HEK293 (cell line): ENCODE results near the gene PIEZO1.

ENCODE experiments used
- EGR2 ChIP-seq: fragments of 450-650 bp; formaldehyde crosslinking; IDR thresholded peaks from 2 replicates; pipeline ENCODE4 v1.5.1; 2016; ENCODE audit warnings: low read depth, missing biosample characterization, missing genetic modification characterization
- GLIS1 ChIP-seq: fragments of 450-650 bp; formaldehyde crosslinking; IDR thresholded peaks from 2 replicates; pipeline ENCODE4 v1.5.1; 2016; ENCODE audit warnings: missing biosample characterization, missing genetic modification characterization
- HOXC10 ChIP-seq: sonication (generic); formaldehyde crosslinking; IDR thresholded peaks from 2 replicates; pipeline ENCODE4 v1.8.1; 2023; ENCODE audit warnings: mild to moderate bottlenecking, missing genetic modification reagents
- KLF7 ChIP-seq: fragments of 450-650 bp; formaldehyde crosslinking; IDR thresholded peaks from 2 replicates; pipeline ENCODE4 v1.5.1; 2016; ENCODE audit warnings: missing biosample characterization, missing genetic modification characterization, borderline replicate concordance
- PRDM1 ChIP-seq: fragments of 450-650 bp; formaldehyde crosslinking; IDR thresholded peaks from 2 replicates; pipeline ENCODE4; 2016; ENCODE audit warnings: missing biosample characterization, missing genetic modification characterization
- SCRT1 ChIP-seq: fragments of 450-650 bp; formaldehyde crosslinking; IDR thresholded peaks from 2 replicates; pipeline ENCODE4 v1.5.1; 2016; ENCODE audit warnings: missing biosample characterization, missing genetic modification characterization, borderline replicate concordance
- SCRT2 ChIP-seq: fragments of 450-650 bp; formaldehyde crosslinking; IDR thresholded peaks from 2 replicates; pipeline ENCODE4 v1.5.1; 2016; ENCODE audit warnings: missing biosample characterization, missing genetic modification characterization
- SP3 ChIP-seq: fragments of 450-650 bp; formaldehyde crosslinking; IDR thresholded peaks from 2 replicates; pipeline ENCODE4 v1.5.1; 2016; ENCODE audit warnings: missing biosample characterization, missing genetic modification characterization
- YY1 ChIP-seq: fragments of 450-650 bp; formaldehyde crosslinking; IDR thresholded peaks from 2 replicates; pipeline ENCODE4 v1.5.1; 2018; ENCODE audit warnings: missing biosample characterization, missing genetic modification characterization
- ZNF112 ChIP-seq: fragments of 450-650 bp; formaldehyde crosslinking; IDR thresholded peaks from 2 replicates; pipeline ENCODE4 v1.5.0; 2017; ENCODE audit warnings: missing biosample characterization, missing genetic modification characterization
- ZNF140 ChIP-seq: fragments of 450-650 bp; formaldehyde crosslinking; IDR thresholded peaks from 2 replicates; pipeline ENCODE4 v1.5.1; 2016; ENCODE audit warnings: missing biosample characterization, missing genetic modification characterization
- ZNF16 ChIP-seq: fragments of 450-650 bp; formaldehyde crosslinking; IDR thresholded peaks from 2 replicates; pipeline ENCODE4 v1.5.1; 2016; ENCODE audit warnings: low read depth, missing biosample characterization, missing genetic modification characterization
- ZNF174 ChIP-seq: fragments of 450-650 bp; formaldehyde crosslinking; IDR thresholded peaks from 2 replicates; pipeline ENCODE4 v1.5.0; 2017; ENCODE audit warnings: missing biosample characterization, mild to moderate bottlenecking, missing genetic modification characterization
- ZNF175 ChIP-seq: fragments of 450-650 bp; formaldehyde crosslinking; IDR thresholded peaks from 2 replicates; pipeline ENCODE4 v1.5.1; 2016; ENCODE audit warnings: missing biosample characterization, missing genetic modification characterization
- ZNF184 ChIP-seq: fragments of 450-650 bp; IDR thresholded peaks from 2 replicates; pipeline ENCODE4 v1.5.1; 2018; ENCODE audit warnings: missing biosample characterization, mild to moderate bottlenecking, missing genetic modification characterization
- ZNF239 ChIP-seq: fragments of 450-650 bp; formaldehyde crosslinking; IDR thresholded peaks from 2 replicates; pipeline ENCODE4 v1.5.1; 2016; ENCODE audit warnings: missing biosample characterization, missing genetic modification characterization
- ZNF24 ChIP-seq: fragments of 450-650 bp; formaldehyde crosslinking; IDR thresholded peaks from 2 replicates; pipeline ENCODE4 v1.5.1; 2016; ENCODE audit warnings: missing biosample characterization, missing genetic modification characterization
- ZNF341 ChIP-seq: fragments of 450-650 bp; formaldehyde crosslinking; IDR thresholded peaks from 2 replicates; pipeline ENCODE4; 2016; ENCODE audit warnings: low read depth, missing biosample characterization, missing genetic modification characterization
- ZNF362 ChIP-seq: fragments of 450-650 bp; formaldehyde crosslinking; IDR thresholded peaks from 2 replicates; pipeline ENCODE4 v1.5.1; 2016; ENCODE audit warnings: missing biosample characterization, missing genetic modification characterization
- ZNF366 ChIP-seq: fragments of 450-650 bp; formaldehyde crosslinking; conservative IDR thresholded peaks from 2 replicates; pipeline ENCODE4 v1.5.1; 2016; ENCODE audit warnings: missing biosample characterization, missing genetic modification characterization
- ZNF510 ChIP-seq: fragments of 450-650 bp; formaldehyde crosslinking; IDR thresholded peaks from 2 replicates; pipeline ENCODE4 v1.5.1; 2018; ENCODE audit warnings: mild to moderate bottlenecking, missing genetic modification characterization, missing biosample characterization; ENCODE audit not compliant: insufficient replicate concordance
- ZNF513 ChIP-seq: fragments of 450-650 bp; IDR thresholded peaks from 2 replicates; pipeline ENCODE4 v1.5.1; 2018; ENCODE audit warnings: missing biosample characterization, missing genetic modification characterization
- ZNF521 ChIP-seq: fragments of 450-650 bp; formaldehyde crosslinking; IDR thresholded peaks from 2 replicates; pipeline ENCODE4 v1.5.1; 2017; ENCODE audit warnings: missing biosample characterization, mild to moderate bottlenecking, missing genetic modification characterization
- ZNF548 ChIP-seq: fragments of 450-650 bp; formaldehyde crosslinking; IDR thresholded peaks from 2 replicates; pipeline ENCODE4 v1.5.1; 2016; ENCODE audit warnings: missing biosample characterization, missing genetic modification characterization
- ZNF560 ChIP-seq: fragments of 450-650 bp; formaldehyde crosslinking; IDR thresholded peaks from 2 replicates; pipeline ENCODE4 v1.5.1; 2017; ENCODE audit warnings: missing biosample characterization, missing genetic modification characterization, borderline replicate concordance
- ZNF610 ChIP-seq: fragments of 450-650 bp; formaldehyde crosslinking; IDR thresholded peaks from 2 replicates; pipeline ENCODE4 v1.5.1; 2016; ENCODE audit warnings: missing biosample characterization, missing genetic modification characterization, borderline replicate concordance
- ZNF624 ChIP-seq: fragments of 450-650 bp; formaldehyde crosslinking; IDR thresholded peaks from 2 replicates; pipeline ENCODE4 v1.5.1; 2017; ENCODE audit warnings: missing biosample characterization, missing genetic modification characterization
- ZNF670 ChIP-seq: fragments of 450-650 bp; formaldehyde crosslinking; IDR thresholded peaks from 2 replicates; pipeline ENCODE4 v1.5.1; 2016; ENCODE audit warnings: missing biosample characterization, missing genetic modification characterization, low read depth
- ZNF747 ChIP-seq: fragments of 450-650 bp; formaldehyde crosslinking; IDR thresholded peaks from 2 replicates; pipeline ENCODE4 v1.5.1; 2016; ENCODE audit warnings: missing biosample characterization, missing genetic modification characterization
- TF ChIP-seq, protein P1 (sequence below): fragments of 450-650 bp; formaldehyde crosslinking; IDR thresholded peaks from 2 replicates; pipeline ENCODE4 v1.5.1; 2016; ENCODE audit warnings: missing biosample characterization, missing genetic modification characterization, borderline replicate concordance
- TF ChIP-seq, protein P2 (sequence below): fragments of 450-650 bp; formaldehyde crosslinking; IDR thresholded peaks from 2 replicates; pipeline ENCODE4 v1.5.1; 2016; ENCODE audit warnings: missing biosample characterization, missing genetic modification characterization
- TF ChIP-seq, protein P3 (sequence below): fragments of 450-650 bp; formaldehyde crosslinking; optimal IDR thresholded peaks from 2 replicates; pipeline ENCODE3; 2016; ENCODE audit warnings: missing biosample characterization, mild to moderate bottlenecking, missing genetic modification characterization
- TF ChIP-seq, protein P4 (sequence below): fragments of 450-650 bp; formaldehyde crosslinking; IDR thresholded peaks from 2 replicates; pipeline ENCODE4 v1.5.1; 2017; ENCODE audit warnings: missing biosample characterization, missing genetic modification characterization

The PIEZO1 gene

GRCh38 chr16:88770461-88771293, 14.3 kb downstream of the PIEZO1 start (continued):
- no peak for TF ChIP-seq ZNF362
- no peak for TF ChIP-seq ZNF521 (tag by site-specific recombination)
- TF ChIP-seq, protein P1, sequence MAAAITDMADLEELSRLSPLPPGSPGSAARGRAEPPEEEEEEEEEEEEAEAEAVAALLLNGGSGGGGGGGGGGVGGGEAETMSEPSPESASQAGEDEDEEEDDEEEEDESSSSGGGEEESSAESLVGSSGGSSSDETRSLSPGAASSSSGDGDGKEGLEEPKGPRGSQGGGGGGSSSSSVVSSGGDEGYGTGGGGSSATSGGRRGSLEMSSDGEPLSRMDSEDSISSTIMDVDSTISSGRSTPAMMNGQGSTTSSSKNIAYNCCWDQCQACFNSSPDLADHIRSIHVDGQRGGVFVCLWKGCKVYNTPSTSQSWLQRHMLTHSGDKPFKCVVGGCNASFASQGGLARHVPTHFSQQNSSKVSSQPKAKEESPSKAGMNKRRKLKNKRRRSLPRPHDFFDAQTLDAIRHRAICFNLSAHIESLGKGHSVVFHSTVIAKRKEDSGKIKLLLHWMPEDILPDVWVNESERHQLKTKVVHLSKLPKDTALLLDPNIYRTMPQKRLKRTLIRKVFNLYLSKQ (tag by site-specific recombination) = no peak
- TF ChIP-seq, protein P2, sequence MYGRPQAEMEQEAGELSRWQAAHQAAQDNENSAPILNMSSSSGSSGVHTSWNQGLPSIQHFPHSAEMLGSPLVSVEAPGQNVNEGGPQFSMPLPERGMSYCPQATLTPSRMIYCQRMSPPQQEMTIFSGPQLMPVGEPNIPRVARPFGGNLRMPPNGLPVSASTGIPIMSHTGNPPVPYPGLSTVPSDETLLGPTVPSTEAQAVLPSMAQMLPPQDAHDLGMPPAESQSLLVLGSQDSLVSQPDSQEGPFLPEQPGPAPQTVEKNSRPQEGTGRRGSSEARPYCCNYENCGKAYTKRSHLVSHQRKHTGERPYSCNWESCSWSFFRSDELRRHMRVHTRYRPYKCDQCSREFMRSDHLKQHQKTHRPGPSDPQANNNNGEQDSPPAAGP (tag by site-specific recombination) = peak; percentile 48; the same call in 1 of the 2 replicates
- 0 out of 2 replicates have a peak, but pooled peaks have one; percentile 10 for TF ChIP-seq ZNF239 (tag by site-specific recombination)
- TF ChIP-seq ZNF112 (tag by site-specific recombination) = no peak
- TF ChIP-seq ZNF560 (tag by site-specific recombination) = no peak
- TF ChIP-seq ZNF341 = no peak; the same call in 1 of the 2 replicates
- TF ChIP-seq ZNF175 (tag by site-specific recombination) = no peak
- TF ChIP-seq, protein P3, sequence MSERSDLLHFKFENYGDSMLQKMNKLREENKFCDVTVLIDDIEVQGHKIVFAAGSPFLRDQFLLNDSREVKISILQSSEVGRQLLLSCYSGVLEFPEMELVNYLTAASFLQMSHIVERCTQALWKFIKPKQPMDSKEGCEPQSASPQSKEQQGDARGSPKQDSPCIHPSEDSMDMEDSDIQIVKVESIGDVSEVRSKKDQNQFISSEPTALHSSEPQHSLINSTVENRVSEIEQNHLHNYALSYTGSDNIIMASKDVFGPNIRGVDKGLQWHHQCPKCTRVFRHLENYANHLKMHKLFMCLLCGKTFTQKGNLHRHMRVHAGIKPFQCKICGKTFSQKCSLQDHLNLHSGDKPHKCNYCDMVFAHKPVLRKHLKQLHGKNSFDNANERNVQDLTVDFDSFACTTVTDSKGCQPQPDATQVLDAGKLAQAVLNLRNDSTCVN (tag by site-specific recombination) = peak; percentile 21
- TF ChIP-seq ZNF548 = no peak
- no peak for TF ChIP-seq ZNF510
- TF ChIP-seq KLF7 (tag by site-specific recombination) = no peak; the same call in 1 of the 2 replicates
- no peak for TF ChIP-seq SCRT2 (tag by site-specific recombination)
- TF ChIP-seq SCRT1 = no peak
- TF ChIP-seq YY1 = no peak
- no peak for TF ChIP-seq HOXC10 (CRISPR knock-in tag)
- TF ChIP-seq, protein P4, sequence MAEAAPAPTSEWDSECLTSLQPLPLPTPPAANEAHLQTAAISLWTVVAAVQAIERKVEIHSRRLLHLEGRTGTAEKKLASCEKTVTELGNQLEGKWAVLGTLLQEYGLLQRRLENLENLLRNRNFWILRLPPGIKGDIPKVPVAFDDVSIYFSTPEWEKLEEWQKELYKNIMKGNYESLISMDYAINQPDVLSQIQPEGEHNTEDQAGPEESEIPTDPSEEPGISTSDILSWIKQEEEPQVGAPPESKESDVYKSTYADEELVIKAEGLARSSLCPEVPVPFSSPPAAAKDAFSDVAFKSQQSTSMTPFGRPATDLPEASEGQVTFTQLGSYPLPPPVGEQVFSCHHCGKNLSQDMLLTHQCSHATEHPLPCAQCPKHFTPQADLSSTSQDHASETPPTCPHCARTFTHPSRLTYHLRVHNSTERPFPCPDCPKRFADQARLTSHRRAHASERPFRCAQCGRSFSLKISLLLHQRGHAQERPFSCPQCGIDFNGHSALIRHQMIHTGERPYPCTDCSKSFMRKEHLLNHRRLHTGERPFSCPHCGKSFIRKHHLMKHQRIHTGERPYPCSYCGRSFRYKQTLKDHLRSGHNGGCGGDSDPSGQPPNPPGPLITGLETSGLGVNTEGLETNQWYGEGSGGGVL (tag by site-specific recombination) = peak; percentile 92
- TF ChIP-seq SP3 (tag by site-specific recombination) = peak; percentile 76
- no peak for TF ChIP-seq ZNF670 (tag by site-specific recombination)
- TF ChIP-seq ZNF184 (tag by site-specific recombination) = no peak
- no peak for TF ChIP-seq ZNF747
- TF ChIP-seq ZNF513 (tag by site-specific recombination) = no peak
- TF ChIP-seq ZNF140 (tag by site-specific recombination) = no peak
- TF ChIP-seq GLIS1 (tag by site-specific recombination) = peak; percentile 99
- no peak for TF ChIP-seq ZNF24 (tag by site-specific recombination)
- no peak for TF ChIP-seq ZNF16 (tag by site-specific recombination)
- peak; percentile 49 for TF ChIP-seq ZNF366
- TF ChIP-seq EGR2 (tag by site-specific recombination) = peak; percentile 84
- TF ChIP-seq ZNF610 (tag by site-specific recombination) = no peak; the same call in 1 of the 2 replicates
- no peak for TF ChIP-seq ZNF174 (tag by site-specific recombination)
- no peak for TF ChIP-seq PRDM1 (tag by site-specific recombination)
- TF ChIP-seq ZNF624 = no peak
